HepG2 (cell line): ENCODE measurements around the gene TBC1D16. TPM values are rescaled to one million over a fixed set of nuclear protein-coding genes. Genes with fewer than 3 reads are reported as not detected.
A peak's percentile ranks its signal among the peaks of the same experiment; 100 is the strongest.

ENCODE experiments used
- AKAP8 ChIP-seq: sonication (generic); formaldehyde crosslinking; IDR thresholded peaks from 2 replicates; pipeline ENCODE4 v1.5.1; 2020; ENCODE audit warnings: mild to moderate bottlenecking, missing genetic modification reagents
- ATAD3A ChIP-seq: sonication (generic); formaldehyde crosslinking; IDR thresholded peaks from 2 replicates; pipeline ENCODE4 v1.4.0; 2020; ENCODE audit warnings: missing genetic modification reagents
- EZH2 ChIP-seq: conservative IDR thresholded peaks from 2 replicates; pipeline ENCODE4 v1.6.1; 2012; ENCODE audit warnings: mild to moderate bottlenecking, low read depth, low read length, moderate library complexity
- GTF3A ChIP-seq: sonication (generic); formaldehyde crosslinking; conservative IDR thresholded peaks from 2 replicates; pipeline ENCODE4 v1.4.0; 2020; ENCODE audit warnings: mild to moderate bottlenecking, missing genetic modification reagents
- KDM4B ChIP-seq: sonication (generic); formaldehyde crosslinking; IDR thresholded peaks from 2 replicates; pipeline ENCODE4 v1.4.0; 2020; ENCODE audit warnings: missing genetic modification reagents
- KDM6A ChIP-seq: IDR thresholded peaks from 2 replicates; pipeline ENCODE4 v1.6.1; 2016; ENCODE audit warnings: low read depth
- MED8 ChIP-seq: sonication (generic); formaldehyde crosslinking; IDR thresholded peaks from 2 replicates; pipeline ENCODE4 v1.8.1; 2023; ENCODE audit warnings: mild to moderate bottlenecking, missing genetic modification reagents; ENCODE audit not compliant: insufficient replicate concordance
- PHB2 ChIP-seq: fragments of 450-650 bp; IDR thresholded peaks from 2 replicates; pipeline ENCODE4 v1.6.1; 2018; ENCODE audit not compliant: partially characterized antibody
- REXO4 ChIP-seq: sonication (generic); formaldehyde crosslinking; IDR thresholded peaks from 2 replicates; pipeline ENCODE4 v1.8.0; 2022; ENCODE audit warnings: missing genetic modification reagents, mild to moderate bottlenecking, borderline replicate concordance
- ZC3H4 ChIP-seq: sonication (generic); formaldehyde crosslinking; IDR thresholded peaks from 2 replicates; pipeline ENCODE4 v1.4.0; 2020; ENCODE audit warnings: missing genetic modification reagents, borderline replicate concordance
- ZMYM4 ChIP-seq: sonication (generic); formaldehyde crosslinking; IDR thresholded peaks from 2 replicates; pipeline ENCODE4 v1.8.1; 2023; ENCODE audit warnings: mild to moderate bottlenecking, missing genetic modification reagents
- ZNF225 ChIP-seq: sonication (generic); formaldehyde crosslinking; IDR thresholded peaks from 2 replicates; pipeline ENCODE4 v1.4.0; 2020; ENCODE audit warnings: mild to moderate bottlenecking, missing genetic modification reagents
- ZNF558 ChIP-seq: sonication (generic); formaldehyde crosslinking; IDR thresholded peaks from 2 replicates; pipeline ENCODE4 v1.9.0; 2022; ENCODE audit warnings: mild to moderate bottlenecking, missing genetic modification reagents, borderline replicate concordance
- ZNF652 ChIP-seq: IDR thresholded peaks from 2 replicates; pipeline ENCODE4 v1.6.1; 2016; ENCODE audit warnings: low read depth, borderline replicate concordance
- polyA plus RNA-seq, 8 experiments: library from polyadenylated mRNA; depleted of rRNA in 3 of 8; stranded (reverse) in 7 of 8; unstranded in 1 of 8; fragments of >200 nt; fragmentation: Illumina TruSeq in 4 of 8; extraction: Trizol in 4 of 8; gene quantifications; 2 replicates each; pipeline versions ENCODE4 v1.2.1 to v1.2.3, GENCODE V29; 2011 to 2016; ENCODE audit warnings: low read depth in 4 of 8, missing spikeins in 1 of 8, mixed read lengths in 1 of 8; ENCODE audit not compliant: insufficient read depth in 1 of 8
- total RNA-seq, 5 experiments: library from RNA; depleted of rRNA; stranded (reverse); fragments of >200 nt; fragmentation: Illumina TruSeq; extraction: Trizol; gene quantifications; 2 replicates each; pipeline ENCODE4 v1.2.3, GENCODE V29; 2016; ENCODE audit warnings: low read depth in 1 of 5
- TF ChIP-seq, protein P1 (sequence below): sonication (generic); formaldehyde crosslinking; IDR thresholded peaks from 2 replicates; pipeline ENCODE4 v1.4.0; 2020; ENCODE audit warnings: low read depth, mild to moderate bottlenecking, missing genetic modification reagents
- TF ChIP-seq, protein P2 (sequence below): sonication (generic); formaldehyde crosslinking; IDR thresholded peaks from 2 replicates; pipeline ENCODE4 v1.4.0; 2020; ENCODE audit warnings: missing genetic modification reagents, borderline replicate concordance
- TF ChIP-seq, protein P3 (sequence below): IDR thresholded peaks from 2 replicates; pipeline ENCODE4 v1.6.1; 2016; ENCODE audit warnings: mild to moderate bottlenecking
- TF ChIP-seq, protein P4 (sequence below): sonication (generic); formaldehyde crosslinking; IDR thresholded peaks from 2 replicates; pipeline ENCODE4 v1.8.1; 2023; ENCODE audit warnings: mild to moderate bottlenecking, inconsistent platforms, moderate library complexity, missing genetic modification reagents, borderline replicate concordance
- TF ChIP-seq, protein P5 (sequence below): sonication (generic); formaldehyde crosslinking; IDR thresholded peaks from 2 replicates; pipeline ENCODE4 v1.5.0; 2020; ENCODE audit warnings: mild to moderate bottlenecking, missing genetic modification reagents
- TF ChIP-seq, protein P6 (sequence below): sonication (generic); formaldehyde crosslinking; conservative IDR thresholded peaks from 2 replicates; pipeline ENCODE4 v1.8.1; 2023; ENCODE audit warnings: missing genetic modification reagents

The TBC1D16 gene
- total and polyA plus RNA-seq, 2 of the 13 experiments (the other 11 are each of a cell fraction or from before 2014, with no cell fraction given) = 14.9 to 24.9 TPM

DNA sequence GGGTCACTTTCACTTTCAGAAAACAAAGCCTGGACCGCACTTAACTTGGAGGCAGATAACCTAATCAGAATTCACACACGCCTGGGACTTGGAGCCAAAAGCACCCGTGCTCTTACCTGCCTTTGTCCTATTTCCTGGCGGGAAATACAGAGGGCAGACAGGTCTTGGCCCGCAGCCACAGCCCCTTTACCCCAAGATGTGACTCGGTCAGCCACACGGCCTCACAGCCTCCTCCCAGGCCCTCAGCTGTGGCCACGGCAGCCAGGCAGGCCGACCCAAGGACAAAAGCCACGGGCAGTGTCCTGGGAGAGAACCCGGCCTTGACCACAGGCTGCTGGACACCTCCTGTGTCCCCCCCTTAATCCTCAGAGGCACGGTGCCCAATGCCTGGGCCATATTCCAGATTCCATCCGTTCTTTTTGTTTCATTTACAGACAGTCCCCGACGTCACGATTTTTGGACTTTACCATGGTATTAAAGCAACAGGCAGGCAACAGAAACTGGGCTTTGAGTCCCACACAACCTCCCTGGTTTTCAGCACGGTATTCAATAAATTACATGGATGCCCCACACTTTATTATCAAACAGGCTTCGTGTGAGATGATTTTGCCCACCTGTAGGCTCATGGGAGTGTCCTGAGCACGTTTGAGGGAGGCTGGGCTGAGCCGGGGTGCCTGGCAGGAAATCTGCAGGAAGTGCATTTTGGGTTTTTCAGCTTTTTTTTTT, 35.6 kb upstream of the TBC1D16 start (continued):
- TF ChIP-seq, protein P1, sequence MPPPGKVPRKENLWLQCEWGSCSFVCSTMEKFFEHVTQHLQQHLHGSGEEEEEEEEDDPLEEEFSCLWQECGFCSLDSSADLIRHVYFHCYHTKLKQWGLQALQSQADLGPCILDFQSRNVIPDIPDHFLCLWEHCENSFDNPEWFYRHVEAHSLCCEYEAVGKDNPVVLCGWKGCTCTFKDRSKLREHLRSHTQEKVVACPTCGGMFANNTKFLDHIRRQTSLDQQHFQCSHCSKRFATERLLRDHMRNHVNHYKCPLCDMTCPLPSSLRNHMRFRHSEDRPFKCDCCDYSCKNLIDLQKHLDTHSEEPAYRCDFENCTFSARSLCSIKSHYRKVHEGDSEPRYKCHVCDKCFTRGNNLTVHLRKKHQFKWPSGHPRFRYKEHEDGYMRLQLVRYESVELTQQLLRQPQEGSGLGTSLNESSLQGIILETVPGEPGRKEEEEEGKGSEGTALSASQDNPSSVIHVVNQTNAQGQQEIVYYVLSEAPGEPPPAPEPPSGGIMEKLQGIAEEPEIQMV (CRISPR knock-in tag) = no peak
- TF ChIP-seq GTF3A (CRISPR knock-in tag) (0 out of 2 replicates have a peak, but pooled peaks have one; percentile 39), MED8 (no peak), KDM6A (no peak), ATAD3A (no peak), ZNF225 (CRISPR knock-in tag) (no peak), ZNF652 (CRISPR knock-in tag) (no peak), KDM4B (CRISPR knock-in tag) (no peak), ZNF558 (CRISPR knock-in tag) (no peak), ZMYM4 (CRISPR knock-in tag) (no peak), REXO4 (no peak), AKAP8 (CRISPR knock-in tag) (no peak), ZC3H4 (CRISPR knock-in tag) (no peak), EZH2 (no peak), PHB2 (no peak)
- TF ChIP-seq, protein P2, sequence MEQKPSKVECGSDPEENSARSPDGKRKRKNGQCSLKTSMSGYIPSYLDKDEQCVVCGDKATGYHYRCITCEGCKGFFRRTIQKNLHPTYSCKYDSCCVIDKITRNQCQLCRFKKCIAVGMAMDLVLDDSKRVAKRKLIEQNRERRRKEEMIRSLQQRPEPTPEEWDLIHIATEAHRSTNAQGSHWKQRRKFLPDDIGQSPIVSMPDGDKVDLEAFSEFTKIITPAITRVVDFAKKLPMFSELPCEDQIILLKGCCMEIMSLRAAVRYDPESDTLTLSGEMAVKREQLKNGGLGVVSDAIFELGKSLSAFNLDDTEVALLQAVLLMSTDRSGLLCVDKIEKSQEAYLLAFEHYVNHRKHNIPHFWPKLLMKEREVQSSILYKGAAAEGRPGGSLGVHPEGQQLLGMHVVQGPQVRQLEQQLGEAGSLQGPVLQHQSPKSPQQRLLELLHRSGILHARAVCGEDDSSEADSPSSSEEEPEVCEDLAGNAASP (CRISPR knock-in tag) = no peak
- TF ChIP-seq, protein P3, sequence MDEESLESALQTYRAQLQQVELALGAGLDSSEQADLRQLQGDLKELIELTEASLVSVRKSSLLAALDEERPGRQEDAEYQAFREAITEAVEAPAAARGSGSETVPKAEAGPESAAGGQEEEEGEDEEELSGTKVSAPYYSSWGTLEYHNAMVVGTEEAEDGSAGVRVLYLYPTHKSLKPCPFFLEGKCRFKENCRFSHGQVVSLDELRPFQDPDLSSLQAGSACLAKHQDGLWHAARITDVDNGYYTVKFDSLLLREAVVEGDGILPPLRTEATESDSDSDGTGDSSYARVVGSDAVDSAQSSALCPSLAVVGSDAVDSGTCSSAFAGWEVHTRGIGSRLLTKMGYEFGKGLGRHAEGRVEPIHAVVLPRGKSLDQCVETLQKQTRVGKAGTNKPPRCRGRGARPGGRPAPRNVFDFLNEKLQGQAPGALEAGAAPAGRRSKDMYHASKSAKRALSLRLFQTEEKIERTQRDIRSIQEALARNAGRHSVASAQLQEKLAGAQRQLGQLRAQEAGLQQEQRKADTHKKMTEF (CRISPR knock-in tag) = peak; percentile 27; the same call in 1 of the 2 replicates
- TF ChIP-seq, protein P4, sequence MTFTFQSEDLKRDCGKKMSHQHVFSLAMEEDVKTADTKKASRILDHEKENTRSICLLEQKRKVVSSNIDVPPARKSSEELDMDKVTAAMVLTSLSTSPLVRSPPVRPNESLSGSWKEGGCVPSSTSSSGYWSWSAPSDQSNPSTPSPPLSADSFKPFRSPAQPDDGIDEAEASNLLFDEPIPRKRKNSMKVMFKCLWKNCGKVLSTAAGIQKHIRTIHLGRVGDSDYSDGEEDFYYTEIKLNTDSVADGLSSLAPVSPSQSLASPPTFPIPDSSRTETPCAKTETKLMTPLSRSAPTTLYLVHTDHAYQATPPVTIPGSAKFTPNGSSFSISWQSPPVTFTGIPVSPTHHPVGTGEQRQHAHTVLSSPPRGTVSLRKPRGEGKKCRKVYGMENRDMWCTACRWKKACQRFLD (CRISPR knock-in tag) = peak; percentile 47; the same call in 1 of the 2 replicates
- TF ChIP-seq, protein P5, sequence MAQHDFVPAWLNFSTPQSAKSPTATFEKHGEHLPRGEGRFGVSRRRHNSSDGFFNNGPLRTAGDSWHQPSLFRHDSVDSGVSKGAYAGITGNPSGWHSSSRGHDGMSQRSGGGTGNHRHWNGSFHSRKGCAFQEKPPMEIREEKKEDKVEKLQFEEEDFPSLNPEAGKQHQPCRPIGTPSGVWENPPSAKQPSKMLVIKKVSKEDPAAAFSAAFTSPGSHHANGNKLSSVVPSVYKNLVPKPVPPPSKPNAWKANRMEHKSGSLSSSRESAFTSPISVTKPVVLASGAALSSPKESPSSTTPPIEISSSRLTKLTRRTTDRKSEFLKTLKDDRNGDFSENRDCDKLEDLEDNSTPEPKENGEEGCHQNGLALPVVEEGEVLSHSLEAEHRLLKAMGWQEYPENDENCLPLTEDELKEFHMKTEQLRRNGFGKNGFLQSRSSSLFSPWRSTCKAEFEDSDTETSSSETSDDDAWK (CRISPR knock-in tag) = no peak
- TF ChIP-seq, protein P6, sequence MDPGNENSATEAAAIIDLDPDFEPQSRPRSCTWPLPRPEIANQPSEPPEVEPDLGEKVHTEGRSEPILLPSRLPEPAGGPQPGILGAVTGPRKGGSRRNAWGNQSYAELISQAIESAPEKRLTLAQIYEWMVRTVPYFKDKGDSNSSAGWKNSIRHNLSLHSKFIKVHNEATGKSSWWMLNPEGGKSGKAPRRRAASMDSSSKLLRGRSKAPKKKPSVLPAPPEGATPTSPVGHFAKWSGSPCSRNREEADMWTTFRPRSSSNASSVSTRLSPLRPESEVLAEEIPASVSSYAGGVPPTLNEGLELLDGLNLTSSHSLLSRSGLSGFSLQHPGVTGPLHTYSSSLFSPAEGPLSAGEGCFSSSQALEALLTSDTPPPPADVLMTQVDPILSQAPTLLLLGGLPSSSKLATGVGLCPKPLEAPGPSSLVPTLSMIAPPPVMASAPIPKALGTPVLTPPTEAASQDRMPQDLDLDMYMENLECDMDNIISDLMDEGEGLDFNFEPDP = no peak
